Measurements from ENCODE around the gene EMP3.
A peak's percentile ranks its signal among the peaks of the same experiment; 100 is the strongest.

EMP3 gene

GRCh38 chr19:48318286-48318987 lies 6.9 kb upstream of the EMP3 start:
- no peak for DNase-seq

- DNase-seq: peak; percentile 82
Observed at GRCh38 chr19:48319647-48320541, 5.5 kb upstream of the EMP3 start.

- DNase-seq: peak; percentile 92
Observed at GRCh38 chr19:48321372-48321621, 4.1 kb upstream of the EMP3 start.

- peak; percentile 99 for DNase-seq
Observed at GRCh38 chr19:48321622-48322591, 3.4 kb upstream of the EMP3 start.

- DNase-seq: peak; percentile 57
Observed at GRCh38 chr19:48329167-48329891, 4.0 kb downstream of the EMP3 start.

- DNase-seq: peak; percentile 43
Observed at GRCh38 chr19:48330012-48330681, 4.8 kb downstream of the EMP3 start.

- no peak for DNase-seq
Observed at GRCh38 chr19:48332351-48332661, 7.0 kb downstream of the EMP3 start.

GRCh38 chr19:48332662-48333466 lies 7.5 kb downstream of the EMP3 start:
- peak; percentile 95 for DNase-seq

GRCh38 chr19:48333467-48334384 lies 8.4 kb downstream of the EMP3 start:
- peak; percentile 93 for DNase-seq

- no peak for DNase-seq
Observed at GRCh38 chr19:48338253-48338755, 13.0 kb downstream of the EMP3 start.

GRCh38 chr19:48338802-48339503 lies 13.6 kb downstream of the EMP3 start:
- no peak for DNase-seq

GRCh38 chr19:48340995-48341394 lies 15.6 kb downstream of the EMP3 start:
- no peak for DNase-seq

- DNase-seq: no peak
Observed at GRCh38 chr19:48341515-48342413, 16.4 kb downstream of the EMP3 start.

GRCh38 chr19:48342414-48342738 lies 17.0 kb downstream of the EMP3 start:
- no peak for DNase-seq

- DNase-seq: no peak
Observed at GRCh38 chr19:48342841-48343540, 17.6 kb downstream of the EMP3 start.

GRCh38 chr19:48344892-48345291 lies 19.5 kb downstream of the EMP3 start:
- DNase-seq: no peak

- DNase-seq: no peak
Observed at GRCh38 chr19:48346191-48346590, 20.8 kb downstream of the EMP3 start.
